ENCODE results near the gene TLE1.
A peak's percentile ranks its signal among the peaks of the same experiment; 100 is the strongest.
"Not testable (repeated sequence)": the region's sequence is repeated elsewhere in the genome, so short reads cannot be mapped to it uniquely, and the experiment has no call there.

The TLE1 gene

DNA sequence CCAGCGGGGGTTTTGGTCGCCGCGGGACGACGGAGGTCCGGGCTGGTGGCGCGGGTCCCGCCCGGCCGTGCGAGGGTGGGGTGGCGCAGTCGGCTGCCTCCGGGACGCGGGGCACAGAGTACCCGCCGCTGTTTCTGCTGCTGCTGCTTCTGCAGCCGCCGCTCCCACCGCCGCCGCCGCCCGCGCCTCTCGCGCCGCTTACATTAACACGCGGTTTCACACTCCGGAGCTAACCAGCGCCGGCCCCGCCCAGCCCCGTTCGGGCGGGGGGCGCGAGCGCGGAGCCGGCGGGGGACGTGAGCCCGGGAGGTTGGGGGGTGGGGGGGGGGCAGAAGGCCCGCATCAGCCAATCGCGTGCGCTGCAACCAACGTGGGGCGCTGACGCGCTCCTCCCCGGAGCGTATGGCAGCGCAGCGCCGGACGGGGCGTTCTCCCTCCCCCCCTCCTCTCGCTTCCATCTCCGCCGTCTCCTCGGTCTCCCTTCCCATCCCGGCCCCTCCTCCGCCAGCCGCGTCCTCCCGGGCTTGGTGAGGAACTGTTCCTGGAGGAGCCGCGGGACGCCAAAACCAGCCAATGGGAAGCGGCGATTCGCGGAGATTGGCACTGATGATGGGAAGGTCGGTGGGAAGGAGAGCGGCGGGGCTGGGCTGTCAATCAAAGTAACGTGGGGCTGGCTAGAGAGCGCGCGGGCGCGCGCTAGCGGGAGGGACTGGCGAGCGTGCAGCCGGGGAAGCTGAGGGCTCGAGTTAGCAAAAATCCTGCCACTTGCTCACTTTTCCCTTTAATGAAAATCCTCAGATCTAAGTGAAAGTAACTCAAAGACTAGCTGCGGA, at the start of gene TLE1:
TSS of gene TLE1 (minus strand) at position 205 of the 833 bp plus-strand sequence. CDS start 1,307 bp downstream, outside the sequence.
- peak; percentile 90 to 95 for DNase-seq (ENCODE audit: low spot score in 2 of 2)
- no peaks in the 10 kb centered on the region for H3K9me3 ChIP-seq
- peaks cover 59% of the 10 kb centered on the region for H3K27me3 ChIP-seq (ENCODE audit: low read depth)
- in situ Hi-C loops (cut with MboI; ENCODE audit: low sequenced_read_pairs) = no loop called here
- H3K36me3 ChIP-seq (replicated peaks) = no peaks in the 10 kb centered on the region
- peaks cover 2% of the 10 kb centered on the region; the same call in 1 of the 2 replicates for H3K4me1 ChIP-seq
- peak within 1 kb of the TSS; percentile 15; the same call in 1 of the 2 replicates for H3K4me3 ChIP-seq

GRCh38 chr9:81737871-81738507, 48.6 kb upstream of the TLE1 start:
- Histone ChIP-seq H3K4me1 (no peaks in the 10 kb centered on the region), H3K9me3 (no peaks in the 10 kb centered on the region), H3K4me3 (no peak overlapping the region), H3K36me3 (replicated peaks) (no peaks in the 10 kb centered on the region), H3K27me3 (ENCODE audit: low read depth) (no peaks in the 10 kb centered on the region)
- in situ Hi-C loops (cut with MboI; ENCODE audit: low sequenced_read_pairs) = no loop called here
- no peak for DNase-seq (ENCODE audit: low spot score in 2 of 2)

DNA sequence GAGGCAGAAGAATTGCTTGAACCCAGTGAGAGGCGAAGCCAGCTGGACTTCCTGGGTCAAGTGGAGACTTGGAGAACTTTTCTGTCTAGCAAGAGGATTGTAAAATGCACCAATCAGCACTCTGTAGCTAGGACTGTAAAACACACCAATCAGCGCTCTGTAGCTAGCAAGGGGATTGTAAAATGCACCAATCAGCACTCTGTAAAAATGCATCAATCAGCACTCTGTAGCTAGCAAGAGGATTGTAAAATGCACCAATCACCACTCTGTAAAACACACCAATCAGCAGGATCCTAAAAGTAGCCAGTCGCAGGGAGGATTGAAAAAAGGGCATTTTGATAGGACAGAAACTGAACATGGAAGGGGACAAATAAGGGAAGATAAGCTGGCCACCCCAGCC, 41.2 kb upstream of the TLE1 start:
- in situ Hi-C loops (cut with MboI; ENCODE audit: low sequenced_read_pairs); DNase-seq (ENCODE audit: low spot score in 2 of 2); H3K4me3 ChIP-seq; H3K4me1 ChIP-seq; H3K27me3 ChIP-seq (ENCODE audit: low read depth); H3K36me3 ChIP-seq (replicated peaks); H3K9me3 ChIP-seq: not testable (repeated sequence)

GRCh38 chr9:81729135-81729534, 39.8 kb upstream of the TLE1 start:
- Histone ChIP-seq H3K4me3 (no peak overlapping the region), H3K36me3 (replicated peaks) (no peaks in the 10 kb centered on the region), H3K4me1 (no peaks in the 10 kb centered on the region), H3K9me3 (no peaks in the 10 kb centered on the region), H3K27me3 (ENCODE audit: low read depth) (no peaks in the 10 kb centered on the region)
- in situ Hi-C loops (cut with MboI; ENCODE audit: low sequenced_read_pairs) = no loop called here
- DNase-seq (ENCODE audit: low spot score in 2 of 2) = no peak

DNA sequence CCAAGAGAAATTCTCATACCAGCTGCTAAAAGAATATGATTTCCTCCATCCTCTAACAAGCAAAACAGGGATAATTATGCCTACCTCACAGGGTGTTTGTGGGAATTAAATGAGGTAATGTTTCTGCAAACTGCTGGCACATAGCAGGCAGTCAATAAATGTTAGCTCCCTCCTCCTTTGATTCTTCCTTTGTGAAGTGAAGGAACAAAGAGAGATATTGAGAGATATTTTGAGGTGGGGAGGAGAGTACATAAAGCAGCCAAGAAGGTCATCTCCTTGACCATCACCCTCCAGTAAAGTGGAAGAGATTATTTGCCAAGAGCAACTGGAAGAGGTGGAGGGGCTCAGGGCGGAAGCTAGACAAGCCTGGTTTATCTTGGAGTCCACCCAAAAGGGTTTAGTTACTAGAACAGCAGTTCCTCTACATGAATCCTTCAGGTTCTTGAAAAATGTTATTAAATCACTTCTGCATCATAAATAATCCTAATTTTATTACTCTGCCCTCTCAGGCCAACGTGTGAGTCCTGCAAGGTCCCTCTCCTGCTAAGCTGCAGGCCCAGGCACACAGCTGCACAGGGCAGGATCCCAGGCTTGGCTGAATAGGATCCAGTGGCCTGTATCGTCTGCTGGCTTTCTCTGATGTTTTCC, 35.0 kb upstream of the TLE1 start:
- in situ Hi-C loops (cut with MboI; ENCODE audit: low sequenced_read_pairs) = no loop called here
- no peaks in the 10 kb centered on the region for H3K9me3 ChIP-seq

DNA sequence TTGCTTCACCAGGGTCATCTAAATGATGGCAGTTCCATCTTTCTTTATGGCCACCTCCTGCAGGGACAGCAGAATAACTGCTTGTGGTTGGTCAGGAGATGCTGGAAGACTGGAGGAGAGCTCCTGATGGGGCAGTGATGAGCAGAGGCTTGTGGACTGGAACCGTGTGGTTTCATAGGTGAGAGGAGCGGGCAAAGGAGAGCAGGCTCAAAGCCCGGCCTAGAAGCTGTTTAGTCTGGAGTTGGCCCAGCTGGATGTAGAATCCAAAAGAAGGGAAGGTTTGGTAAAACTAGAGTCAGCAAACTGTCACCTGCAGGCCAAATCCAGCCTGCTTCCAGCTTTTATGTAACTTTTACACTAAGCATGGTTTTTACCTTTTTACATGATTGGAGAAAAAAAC, 32.9 kb upstream of the TLE1 start:
- no peak for DNase-seq (ENCODE audit: low spot score in 2 of 2)
- H3K9me3 ChIP-seq = no peaks in the 10 kb centered on the region
- in situ Hi-C loops (cut with MboI; ENCODE audit: low sequenced_read_pairs) = no loop called here
- no peaks in the 10 kb centered on the region for H3K36me3 ChIP-seq (replicated peaks)
- no peaks in the 10 kb centered on the region; the same call in 1 of the 2 replicates for H3K4me1 ChIP-seq
- no peaks in the 10 kb centered on the region for H3K27me3 ChIP-seq (ENCODE audit: low read depth)
- H3K4me3 ChIP-seq = no peak overlapping the region

More for the DNA sequence above, 35.0 kb upstream of the TLE1 start:
- H3K36me3 ChIP-seq (replicated peaks) = no peaks in the 10 kb centered on the region
- H3K4me1 ChIP-seq = no peaks in the 10 kb centered on the region
- no peak overlapping the region for H3K4me3 ChIP-seq
- H3K27me3 ChIP-seq (ENCODE audit: low read depth) = no peaks in the 10 kb centered on the region
- no peak for DNase-seq (ENCODE audit: low spot score in 2 of 2)

DNA sequence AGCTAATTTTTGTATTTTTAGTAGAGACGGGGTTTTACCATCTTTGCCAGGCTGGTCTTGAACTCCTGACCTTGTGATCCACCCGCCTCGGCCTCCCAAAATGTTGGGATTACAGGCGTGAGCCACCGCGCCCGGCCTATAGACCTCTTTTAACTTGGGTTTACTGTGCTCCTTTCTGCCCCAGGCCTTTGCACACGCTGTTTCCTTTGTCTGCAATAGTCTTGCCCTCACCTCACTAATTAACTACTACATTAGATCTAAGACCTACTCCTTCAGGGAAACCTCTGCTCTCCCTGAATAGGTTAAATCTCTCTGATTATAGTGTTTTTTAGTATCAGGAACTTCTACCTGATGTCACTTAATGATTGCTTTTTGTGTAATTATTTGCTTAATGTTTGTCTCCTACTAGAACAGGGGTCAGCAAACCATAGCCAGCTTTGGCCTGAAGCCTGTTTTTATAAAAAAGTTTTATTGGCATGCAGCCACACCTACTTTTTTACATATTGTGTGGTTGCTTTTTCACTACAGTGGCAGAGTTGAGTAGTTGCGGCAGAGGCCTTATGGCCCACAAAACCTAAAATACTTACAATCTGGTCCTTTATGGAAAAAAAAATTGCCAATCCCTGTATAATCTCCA, 31.2 kb upstream of the TLE1 start:
- no peaks in the 10 kb centered on the region; the same call in 1 of the 2 replicates for H3K4me1 ChIP-seq
- H3K36me3 ChIP-seq (replicated peaks) = no peaks in the 10 kb centered on the region
- H3K4me3 ChIP-seq = no peak overlapping the region
- in situ Hi-C loops (cut with MboI; ENCODE audit: low sequenced_read_pairs) = no loop called here
- DNase-seq (ENCODE audit: low spot score in 2 of 2) = no peak
- no peaks in the 10 kb centered on the region for H3K9me3 ChIP-seq
- H3K27me3 ChIP-seq (ENCODE audit: low read depth) = no peaks in the 10 kb centered on the region

GRCh38 chr9:81719972-81720371, 30.6 kb upstream of the TLE1 start:
- H3K9me3 ChIP-seq = no peaks in the 10 kb centered on the region
- DNase-seq (ENCODE audit: low spot score in 2 of 2) = no peak
- H3K4me1 ChIP-seq = no peaks in the 10 kb centered on the region; the same call in 1 of the 2 replicates
- no peak overlapping the region for H3K4me3 ChIP-seq
- no peaks in the 10 kb centered on the region for H3K27me3 ChIP-seq (ENCODE audit: low read depth)
- H3K36me3 ChIP-seq (replicated peaks) = no peaks in the 10 kb centered on the region
- in situ Hi-C loops (cut with MboI; ENCODE audit: low sequenced_read_pairs) = no loop called here

DNA sequence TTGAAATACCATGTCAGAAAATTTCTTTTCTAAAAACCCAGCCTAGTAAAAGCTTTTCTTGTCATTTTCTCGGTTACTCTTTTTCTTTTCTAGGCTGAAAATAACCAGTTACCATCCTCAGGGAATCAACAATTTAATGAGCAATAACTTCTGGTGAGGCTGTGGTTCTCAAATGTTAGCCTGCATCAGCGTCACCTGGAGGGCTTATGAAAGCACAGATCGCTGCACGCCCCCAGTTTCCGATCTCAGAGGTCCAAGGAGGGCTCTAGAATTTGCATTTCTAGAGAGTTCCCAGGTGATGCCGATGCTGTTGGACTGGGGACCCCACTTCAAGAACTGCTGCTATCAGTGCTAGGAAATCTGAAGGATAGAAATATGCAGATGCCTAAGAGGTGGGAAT, 28.9 kb upstream of the TLE1 start:
- H3K9me3 ChIP-seq = no peaks in the 10 kb centered on the region
- H3K4me3 ChIP-seq = no peak overlapping the region
- H3K36me3 ChIP-seq (replicated peaks) = no peaks in the 10 kb centered on the region
- in situ Hi-C loops (cut with MboI; ENCODE audit: low sequenced_read_pairs) = no loop called here
- no peaks in the 10 kb centered on the region; the same call in 1 of the 2 replicates for H3K4me1 ChIP-seq
- DNase-seq (ENCODE audit: low spot score in 2 of 2) = no peak
- no peaks in the 10 kb centered on the region for H3K27me3 ChIP-seq (ENCODE audit: low read depth)

GRCh38 chr9:81717747-81718077, 28.4 kb upstream of the TLE1 start:
- H3K4me1 ChIP-seq = no peaks in the 10 kb centered on the region; the same call in 1 of the 2 replicates
- H3K4me3 ChIP-seq = no peak overlapping the region
- H3K9me3 ChIP-seq = no peaks in the 10 kb centered on the region
- in situ Hi-C loops (cut with MboI; ENCODE audit: low sequenced_read_pairs) = no loop called here
- no peaks in the 10 kb centered on the region for H3K27me3 ChIP-seq (ENCODE audit: low read depth)
- DNase-seq (ENCODE audit: low spot score in 2 of 2) = no peak
- H3K36me3 ChIP-seq (replicated peaks) = no peaks in the 10 kb centered on the region

DNA sequence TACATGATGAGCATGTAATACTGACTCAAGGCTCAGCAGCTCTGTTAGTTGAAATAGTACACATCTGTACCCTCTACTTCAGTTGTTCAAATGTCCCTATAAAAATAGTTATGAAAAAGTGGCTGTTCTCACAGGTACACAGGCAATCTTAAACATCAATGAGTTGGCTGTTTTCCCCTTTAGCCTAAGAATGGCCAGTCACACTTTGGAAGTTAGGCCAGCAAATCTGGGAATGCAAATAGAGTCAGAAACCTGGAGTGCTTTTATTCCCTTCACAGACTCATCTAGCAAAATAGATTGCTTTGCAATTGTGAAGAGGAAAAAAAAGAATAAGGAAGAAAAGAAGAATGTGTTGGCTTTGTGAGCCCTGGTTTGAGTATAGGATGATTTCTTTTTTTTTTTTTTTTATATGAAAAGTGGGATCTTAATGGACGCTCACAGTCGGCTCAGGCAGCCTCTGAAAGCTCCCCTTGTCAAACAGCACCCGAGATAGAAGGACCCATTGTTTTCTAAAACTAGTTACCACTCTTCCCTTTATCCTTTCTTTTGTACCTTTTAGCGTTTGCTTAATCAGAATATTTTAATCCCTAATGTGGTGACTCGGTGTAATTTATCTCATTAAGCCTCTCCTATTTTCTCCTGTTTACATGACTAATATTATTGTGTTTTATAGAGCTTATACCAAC, 27.9 kb upstream of the TLE1 start:
- DNase-seq (ENCODE audit: low spot score in 2 of 2) = peak in 1 of 2 experiments; percentile 8
- Histone ChIP-seq H3K27me3 (ENCODE audit: low read depth) (no peaks in the 10 kb centered on the region), H3K36me3 (replicated peaks) (no peaks in the 10 kb centered on the region), H3K4me1 (no peaks in the 10 kb centered on the region; the same call in 1 of the 2 replicates), H3K9me3 (no peaks in the 10 kb centered on the region), H3K4me3 (no peak overlapping the region)
- in situ Hi-C loops (cut with MboI; ENCODE audit: low sequenced_read_pairs) = no loop called here

- Histone ChIP-seq H3K27me3 (ENCODE audit: low read depth) (no peaks in the 10 kb centered on the region), H3K36me3 (replicated peaks) (no peaks in the 10 kb centered on the region), H3K4me3 (no peak overlapping the region), H3K9me3 (no peaks in the 10 kb centered on the region), H3K4me1 (no peaks in the 10 kb centered on the region; the same call in 1 of the 2 replicates)
- in situ Hi-C loops (cut with MboI; ENCODE audit: low sequenced_read_pairs) = no loop called here
- DNase-seq (ENCODE audit: low spot score in 2 of 2) = no peak
Measured at GRCh38 chr9:81716409-81716808, 27.1 kb upstream of the TLE1 start.

- no peak overlapping the region for H3K4me3 ChIP-seq
- DNase-seq (ENCODE audit: low spot score in 2 of 2) = no peak
- no peaks in the 10 kb centered on the region for H3K27me3 ChIP-seq (ENCODE audit: low read depth)
- in situ Hi-C loops (cut with MboI; ENCODE audit: low sequenced_read_pairs) = no loop called here
- no peaks in the 10 kb centered on the region for H3K4me1 ChIP-seq
- H3K36me3 ChIP-seq (replicated peaks) = no peaks in the 10 kb centered on the region
- H3K9me3 ChIP-seq = no peaks in the 10 kb centered on the region
Measured at GRCh38 chr9:81705578-81705977, 16.2 kb upstream of the TLE1 start.

Data from HAP-1 (cell line).